GM23338 (cell line): ENCODE data around the gene CUBN. TPM values are rescaled to one million over a fixed set of nuclear protein-coding genes. Genes with fewer than 3 reads are reported as not detected.

Experiments
- ATAC-seq: fragments of 200-7000 bp; cut with Tn5 transposase; 3 replicates; pipeline ENCODE4 v1.9.1; 2020
- DNase-seq: peaks from one replicate; pipeline ENCODE4 v3.0.0-alpha.2; 2015; ENCODE audit warnings: low spot score
- H2AFZ ChIP-seq: fragments of 200-600 bp; sonication (generic); 2 replicates; pipeline ENCODE4 v1.8.0; 2016; ENCODE audit warnings: antibody characterized with exemption, mild to moderate bottlenecking, moderate library complexity
- H3F3A ChIP-seq: fragments of 200-600 bp; sonication (generic); replicated peaks from 2 replicates; pipeline ENCODE4 v1.8.0; 2017; ENCODE audit warnings: antibody characterized with exemption, mixed run types, low read depth
- H3K27ac ChIP-seq: fragments of 200-600 bp; sonication (generic); 2 replicates; pipeline ENCODE4 v1.6.1; 2016; ENCODE audit warnings: low read depth
- H3K27me3 ChIP-seq: fragments of 200-600 bp; sonication (generic); 2 replicates; pipeline ENCODE4 v1.8.0; 2016; ENCODE audit warnings: mild to moderate bottlenecking, mixed run types, moderate library complexity; ENCODE audit not compliant: insufficient read depth
- H3K36me3 ChIP-seq: fragments of 200-600 bp; sonication (generic); 2 replicates; pipeline ENCODE4 v1.8.0; 2016; ENCODE audit warnings: mild to moderate bottlenecking; ENCODE audit not compliant: insufficient read depth
- H3K4me1 ChIP-seq: fragments of 200-600 bp; sonication (generic); 2 replicates; pipeline ENCODE4 v1.8.0; 2016; ENCODE audit warnings: mild to moderate bottlenecking, moderate library complexity; ENCODE audit not compliant: insufficient read depth
- H3K4me2 ChIP-seq: fragments of 200-600 bp; sonication (generic); 2 replicates; pipeline ENCODE4 v1.7.1; 2017; ENCODE audit warnings: mixed run types
- H3K4me3 ChIP-seq: fragments of 200-600 bp; sonication (generic); 2 replicates; pipeline ENCODE4 v1.6.1; 2016; ENCODE audit warnings: mixed run types
- H3K79me2 ChIP-seq: fragments of 200-600 bp; sonication (generic); replicated peaks from 2 replicates; pipeline ENCODE4 v1.8.0; 2017; ENCODE audit warnings: mild to moderate bottlenecking; ENCODE audit not compliant: insufficient read depth
- H3K9me2 ChIP-seq: fragments of 200-600 bp; sonication (generic); 2 replicates; pipeline ENCODE4 v1.8.0; 2017; ENCODE audit not compliant: insufficient read depth
- H4K20me1 ChIP-seq: fragments of 200-600 bp; sonication (generic); replicated peaks from 2 replicates; pipeline ENCODE4 v1.8.0; 2017; ENCODE audit warnings: mild to moderate bottlenecking; ENCODE audit not compliant: insufficient read depth
- H3K27ac Mint-ChIP-seq: 2 replicates; pipeline ENCODE4 v1.8.0; 2020; ENCODE audit warnings: inconsistent platforms, mild to moderate bottlenecking, moderate library complexity, mixed read lengths
- H3K27me3 Mint-ChIP-seq: 3 replicates; pipeline ENCODE4 v1.8.0; 2022; ENCODE audit warnings: low read depth, mild to moderate bottlenecking, moderate library complexity, mixed read lengths, inconsistent platforms; ENCODE audit not compliant: insufficient read depth, poor library complexity
- H3K36me3 Mint-ChIP-seq: 3 replicates; pipeline ENCODE4 v1.8.0; 2021; ENCODE audit warnings: low read depth, mild to moderate bottlenecking, inconsistent platforms, moderate library complexity, mixed read lengths
- H3K4me1 Mint-ChIP-seq: 3 replicates; pipeline ENCODE4 v1.8.0; 2020; ENCODE audit warnings: mild to moderate bottlenecking, inconsistent platforms, mixed read lengths
- H3K4me3 Mint-ChIP-seq: 3 replicates; pipeline ENCODE4 v1.8.0; 2021; ENCODE audit warnings: moderate library complexity, mild to moderate bottlenecking, inconsistent platforms, mixed read lengths
- H3K9me3 Mint-ChIP-seq: 3 replicates; pipeline ENCODE4 v1.8.0; 2020; ENCODE audit warnings: moderate library complexity, mild to moderate bottlenecking, inconsistent platforms, mixed read lengths
- CREB1 ChIP-seq: fragments of 250-450 bp; sonication (Bioruptor Pico); IDR thresholded peaks from 2 replicates; pipeline ENCODE4 v1.5.0; 2020; ENCODE audit warnings: low read depth, mild to moderate bottlenecking, moderate library complexity
- CTCF ChIP-seq, 2 experiments: fragments of 200-600 bp in 1 of 2; sonication (generic) in 1 of 2; conservative IDR thresholded peaks; 2 replicates each; pipeline versions ENCODE4 v1.5.1 to v1.6.1; 2016 to 2017; ENCODE audit warnings: antibody characterized with exemption in 2 of 2, low read depth in 2 of 2, mild to moderate bottlenecking in 2 of 2, moderate library complexity in 1 of 2
- EZH2phosphoT487 ChIP-seq: fragments of 200-600 bp; sonication (generic); IDR thresholded peaks from one replicate; pipeline ENCODE4 v1.8.1; 2018; ENCODE audit warnings: antibody characterized with exemption; ENCODE audit not compliant: unreplicated experiment
- STAT1 ChIP-seq: IDR thresholded peaks from one replicate; pipeline ENCODE4 v1.6.1; 2016; ENCODE audit warnings: antibody characterized with exemption; ENCODE audit not compliant: unreplicated experiment
- ZNF114 ChIP-seq: fragments of 250-450 bp; sonication (Bioruptor Pico); IDR thresholded peaks from 2 replicates; pipeline ENCODE4 v1.5.0; 2020; ENCODE audit warnings: mild to moderate bottlenecking, moderate library complexity
- polyA plus RNA-seq: library from polyadenylated mRNA; unstranded; fragments of >200 nt; fragmentation: Nextera tagmentation; extraction: Ambion mirVana; gene quantifications from 2 replicates; pipeline ENCODE4 v1.2.1, GENCODE V29; 2016
- total RNA-seq: library from RNA; depleted of rRNA; stranded (reverse); fragments of >200 nt; shearing (Covaris generic); gene quantifications from 2 replicates; pipeline ENCODE4 v1.2.3, GENCODE V29; 2014

Gene CUBN
- total and polyA plus RNA-seq, 2 experiments from 2014 or later = 0.06 to 1.8 TPM

GRCh38 chr10:16952610-16953009 lies 177.0 kb downstream of the CUBN start:
- Histone ChIP-seq H3K27ac (no peak overlapping the region), H3K4me2 (no peak overlapping the region), H3F3A (no peaks in the 10 kb centered on the region), H4K20me1 (no peaks in the 10 kb centered on the region), H3K4me1 (no peaks in the 10 kb centered on the region), H3K4me3 (no peak overlapping the region), H3K9me2 (no peaks in the 10 kb centered on the region), H2AFZ (no peak overlapping the region), H3K27me3 (no peaks in the 10 kb centered on the region), H3K36me3 (no peaks in the 10 kb centered on the region), H3K79me2 (no peaks in the 10 kb centered on the region)
- ATAC-seq (no peak), DNase-seq (no peak)
- Mint-ChIP-seq H3K9me3 (no peaks in the 10 kb centered on the region), H3K27ac (no peak overlapping the region), H3K4me1 (peaks cover 20% of the 10 kb centered on the region), H3K36me3 (no peaks in the 10 kb centered on the region), H3K27me3 (no peaks in the 10 kb centered on the region), H3K4me3 (no peak overlapping the region)
- no peak for TF ChIP-seq STAT1
- TF ChIP-seq CTCF (conservative IDR thresholded peaks at IDR 0.05; ENCODE audit: low read depth in 2 of 2) = peak in 1 of 2 experiments; percentile 54; a peak in 3 of 4 replicates

DNA sequence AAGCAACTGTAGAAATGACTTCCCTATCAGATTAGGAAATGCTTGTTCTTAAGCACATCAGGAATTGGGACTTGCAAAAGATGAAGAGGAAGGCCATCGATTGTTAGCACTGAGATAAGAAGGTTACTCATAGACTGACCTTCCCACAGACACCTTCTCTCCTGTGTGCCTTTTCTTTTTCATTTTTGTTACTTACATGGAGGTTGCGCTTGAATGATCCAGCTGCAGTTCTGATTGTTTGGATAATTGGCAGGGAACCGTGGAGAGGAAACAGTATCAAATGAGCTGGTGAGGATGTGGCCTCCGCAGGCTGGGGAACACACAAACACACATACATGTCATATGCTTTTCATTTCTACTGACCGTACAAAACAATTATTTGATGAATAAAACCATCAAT lies 177.5 kb downstream of the CUBN start:
- Histone ChIP-seq H4K20me1 (no peaks in the 10 kb centered on the region), H3K27me3 (no peaks in the 10 kb centered on the region), H3K36me3 (no peaks in the 10 kb centered on the region), H3K9me2 (no peaks in the 10 kb centered on the region), H3K4me3 (no peak overlapping the region), H3K79me2 (no peaks in the 10 kb centered on the region), H3K4me2 (no peak overlapping the region), H2AFZ (0 out of 2 replicates have a peak overlapping the region, but pooled peaks have one; percentile 19), H3K27ac (no peak overlapping the region), H3F3A (no peaks in the 10 kb centered on the region), H3K4me1 (0 out of 2 replicates have a peak, but pooled peaks cover 3% of the 10 kb centered on the region)
- H3K27ac Mint-ChIP-seq = 0 out of 2 replicates have a peak overlapping the region, but pooled peaks have one; percentile 12
- no peaks in the 10 kb centered on the region for H3K27me3 Mint-ChIP-seq
- no peak overlapping the region for H3K4me3 Mint-ChIP-seq
- H3K4me1 Mint-ChIP-seq = peaks cover 22% of the 10 kb centered on the region
- H3K36me3 Mint-ChIP-seq = no peaks in the 10 kb centered on the region
- ATAC-seq (no peak), DNase-seq (no peak)
- H3K9me3 Mint-ChIP-seq = no peaks in the 10 kb centered on the region
- no peak for TF ChIP-seq ZNF114 (CRISPR knock-in tag)
- TF ChIP-seq STAT1 = no peak

DNA sequence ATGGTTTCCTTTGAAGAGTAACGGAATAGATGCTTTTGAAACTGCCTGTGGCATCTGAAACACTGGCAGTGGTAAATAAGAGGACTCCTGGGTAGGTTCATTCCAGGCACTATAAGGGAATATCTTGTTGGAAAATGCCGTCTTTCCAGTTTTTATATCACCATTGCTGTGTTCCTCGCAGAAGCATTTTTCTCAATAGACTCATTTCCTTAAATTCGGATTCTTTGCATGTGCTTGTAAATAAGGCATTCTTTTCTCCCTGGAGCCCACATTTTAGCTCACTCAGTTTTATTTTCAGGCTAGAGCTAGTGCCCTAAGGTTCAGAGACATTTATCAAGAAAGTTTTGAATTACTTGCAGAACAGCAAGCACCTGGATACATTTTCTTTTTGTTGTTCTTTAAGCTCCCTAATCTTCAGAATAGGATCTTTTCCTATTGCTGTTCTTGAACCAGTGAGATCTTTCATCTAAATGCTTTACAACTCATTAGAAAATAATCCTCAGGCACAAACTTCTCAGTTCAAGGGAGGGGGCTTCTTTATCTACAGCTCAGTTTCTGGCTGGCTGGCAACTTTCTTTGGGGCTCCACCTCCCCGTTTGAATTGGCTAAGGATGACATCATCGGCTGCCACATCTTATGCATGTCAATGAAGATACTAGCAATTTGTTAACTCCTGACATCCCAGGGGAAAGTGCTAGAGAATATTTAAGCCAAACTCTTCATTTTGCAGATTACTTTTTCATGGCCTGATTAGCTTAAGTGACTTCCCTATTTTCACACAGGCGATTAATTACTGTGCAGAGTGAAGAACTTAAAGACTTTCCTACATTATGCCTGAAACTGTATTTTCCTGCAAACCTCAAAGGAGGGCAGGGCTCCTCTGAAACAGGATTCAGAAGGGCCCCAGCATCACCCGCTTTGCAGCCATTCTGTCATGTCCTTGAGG lies 178.7 kb downstream of the CUBN start:
- H3K4me1 Mint-ChIP-seq = peaks cover 27% of the 10 kb centered on the region
- H3K36me3 Mint-ChIP-seq = no peaks in the 10 kb centered on the region

More for the DNA sequence above, 178.7 kb downstream of the CUBN start:
- no peaks in the 10 kb centered on the region for H3K79me2 ChIP-seq
- ATAC-seq (peak; percentile 97), DNase-seq (peak; percentile 89)
- no peaks in the 10 kb centered on the region for H3K27me3 Mint-ChIP-seq
- H3K4me2 ChIP-seq = no peak overlapping the region
- no peak overlapping the region for H3K4me3 ChIP-seq
- H3K36me3 ChIP-seq = no peaks in the 10 kb centered on the region
- H3K27ac ChIP-seq = no peak overlapping the region
- no peak for TF ChIP-seq EZH2phosphoT487
- TF ChIP-seq CREB1 (CRISPR knock-in tag) = peak; percentile 69
- H3F3A ChIP-seq = no peaks in the 10 kb centered on the region
- H3K9me3 Mint-ChIP-seq = no peaks in the 10 kb centered on the region
- peak overlapping the region; percentile 25; the same call in 1 of the 3 replicates for H3K4me3 Mint-ChIP-seq
- H3K27ac Mint-ChIP-seq = peak overlapping the region; percentile 46; the same call in 1 of the 2 replicates
- H3K4me1 ChIP-seq = 0 out of 2 replicates have a peak, but pooled peaks cover 5% of the 10 kb centered on the region
- no peak overlapping the region for H2AFZ ChIP-seq
- no peaks in the 10 kb centered on the region; the same call in 1 of the 2 replicates for H3K9me2 ChIP-seq
- H4K20me1 ChIP-seq = no peaks in the 10 kb centered on the region
- no peaks in the 10 kb centered on the region for H3K27me3 ChIP-seq
